ENCODE measurements around the gene USP46.
A peak's percentile ranks its signal among the peaks of the same experiment; 100 is the strongest.

The USP46 gene

GRCh38 chr4:52658641-52659000 lies 480 bp downstream of the USP46 start:
- in situ Hi-C loops (cut with HindIII; ENCODE audit: low pct_ligation_motif_present, low pct_unique_long_range_greater_than_20kb, low sequenced_read_pairs), result no loop called here
- peak; percentile 4 for DNase-seq

- no peak for DNase-seq
- in situ Hi-C loops (cut with HindIII; ENCODE audit: low pct_ligation_motif_present, low pct_unique_long_range_greater_than_20kb, low sequenced_read_pairs), result no loop called here
These were observed 1.2 kb downstream of the USP46 start for GRCh38 chr4:52657618-52658501.

GRCh38 chr4:52657292-52657617 lies 1.8 kb downstream of the USP46 start:
- DNase-seq, result no peak
- in situ Hi-C loops (cut with HindIII; ENCODE audit: low pct_ligation_motif_present, low pct_unique_long_range_greater_than_20kb, low sequenced_read_pairs), result no loop called here

- DNase-seq, result no peak
- in situ Hi-C loops (cut with HindIII; ENCODE audit: low pct_ligation_motif_present, low pct_unique_long_range_greater_than_20kb, low sequenced_read_pairs), result no loop called here
These were observed 3.6 kb downstream of the USP46 start for GRCh38 chr4:52655506-52655905.

GRCh38 chr4:52651996-52652672 lies 7.0 kb downstream of the USP46 start:
- in situ Hi-C loops (cut with HindIII; ENCODE audit: low pct_ligation_motif_present, low pct_unique_long_range_greater_than_20kb, low sequenced_read_pairs), result no loop called here
- DNase-seq, result no peak

- no peak for DNase-seq
- in situ Hi-C loops (cut with HindIII; ENCODE audit: low pct_ligation_motif_present, low pct_unique_long_range_greater_than_20kb, low sequenced_read_pairs), result no loop called here
These were observed 10.3 kb downstream of the USP46 start for GRCh38 chr4:52648836-52649235.

GRCh38 chr4:52646741-52647140 lies 12.4 kb downstream of the USP46 start:
- no peak for DNase-seq
- in situ Hi-C loops (cut with HindIII; ENCODE audit: low pct_ligation_motif_present, low pct_unique_long_range_greater_than_20kb, low sequenced_read_pairs), result no loop called here

- in situ Hi-C loops (cut with HindIII; ENCODE audit: low pct_ligation_motif_present, low pct_unique_long_range_greater_than_20kb, low sequenced_read_pairs), result no loop called here
- DNase-seq, result no peak
These were observed 13.0 kb downstream of the USP46 start for GRCh38 chr4:52646096-52646495.

- in situ Hi-C loops (cut with HindIII; ENCODE audit: low pct_ligation_motif_present, low pct_unique_long_range_greater_than_20kb, low sequenced_read_pairs), result no loop called here
- no peak for DNase-seq
These were observed 13.8 kb downstream of the USP46 start for GRCh38 chr4:52645300-52645699.

- DNase-seq, result peak; percentile 62
- in situ Hi-C loops (cut with HindIII; ENCODE audit: low pct_ligation_motif_present, low pct_unique_long_range_greater_than_20kb, low sequenced_read_pairs), result no loop called here
These were observed 15.3 kb downstream of the USP46 start for GRCh38 chr4:52643785-52644244.

GRCh38 chr4:52643190-52643589 lies 15.9 kb downstream of the USP46 start:
- in situ Hi-C loops (cut with HindIII; ENCODE audit: low pct_ligation_motif_present, low pct_unique_long_range_greater_than_20kb, low sequenced_read_pairs), result no loop called here
- no peak for DNase-seq

GRCh38 chr4:52641854-52642563 lies 17.1 kb downstream of the USP46 start:
- peak; percentile 42 for DNase-seq
- in situ Hi-C loops (cut with HindIII; ENCODE audit: low pct_ligation_motif_present, low pct_unique_long_range_greater_than_20kb, low sequenced_read_pairs), result no loop called here

- in situ Hi-C loops (cut with HindIII; ENCODE audit: low pct_ligation_motif_present, low pct_unique_long_range_greater_than_20kb, low sequenced_read_pairs), result no loop called here
These were observed 18.1 kb downstream of the USP46 start for GRCh38 chr4:52640808-52641565.

GRCh38 chr4:52638717-52639116 lies 20.4 kb downstream of the USP46 start:
- DNase-seq, result no peak
- in situ Hi-C loops (cut with HindIII; ENCODE audit: low pct_ligation_motif_present, low pct_unique_long_range_greater_than_20kb, low sequenced_read_pairs), result no loop called here

More at GRCh38 chr4:52640808-52641565, 18.1 kb downstream of the USP46 start:
- no peak for DNase-seq

- DNase-seq, result no peak
- in situ Hi-C loops (cut with HindIII; ENCODE audit: low pct_ligation_motif_present, low pct_unique_long_range_greater_than_20kb, low sequenced_read_pairs), result no loop called here
These were observed 22.0 kb downstream of the USP46 start for GRCh38 chr4:52637116-52637515.

- in situ Hi-C loops (cut with HindIII; ENCODE audit: low pct_ligation_motif_present, low pct_unique_long_range_greater_than_20kb, low sequenced_read_pairs), result no loop called here
- DNase-seq, result no peak
These were observed 23.5 kb downstream of the USP46 start for GRCh38 chr4:52635560-52635959.

- in situ Hi-C loops (cut with HindIII; ENCODE audit: low pct_ligation_motif_present, low pct_unique_long_range_greater_than_20kb, low sequenced_read_pairs), result no loop called here
- DNase-seq, result no peak
These were observed 24.0 kb downstream of the USP46 start for GRCh38 chr4:52635130-52635529.

- in situ Hi-C loops (cut with HindIII; ENCODE audit: low pct_ligation_motif_present, low pct_unique_long_range_greater_than_20kb, low sequenced_read_pairs), result no loop called here
- DNase-seq, result no peak
These were observed 25.3 kb downstream of the USP46 start for GRCh38 chr4:52633846-52634245.

- no peak for DNase-seq
- in situ Hi-C loops (cut with HindIII; ENCODE audit: low pct_ligation_motif_present, low pct_unique_long_range_greater_than_20kb, low sequenced_read_pairs), result no loop called here
These were observed 30.1 kb downstream of the USP46 start for GRCh38 chr4:52628974-52629373.
